Thymus (tissue), 11 donors: ENCODE data around the gene ACSS1. TPM values are rescaled to one million over a fixed set of nuclear protein-coding genes. Genes with fewer than 3 reads are reported as not detected.

Source experiments
- DNase-seq, 9 donors: peaks; one replicate each; pipeline ENCODE4 v3.0.0-alpha.2; 2013; ENCODE audit warnings: low spot score in 9 of 9, low read depth in 6 of 9, missing footprints in 1 of 9
- H3K27ac ChIP-seq, 2 donors: one replicate each; pipeline ENCODE4 v1.5.1; 2013; ENCODE audit warnings: control low read depth in 1 of 2, low read depth in 1 of 2, low read length in 1 of 2, mild to moderate bottlenecking in 1 of 2, moderate library complexity in 1 of 2
- H3K27me3 ChIP-seq, 2 donors: one replicate each; pipeline ENCODE4 v1.5.1; 2013; ENCODE audit warnings: low read length in 1 of 2; ENCODE audit not compliant: control insufficient read depth in 2 of 2, insufficient read depth in 1 of 2
- H3K36me3 ChIP-seq, 2 donors: one replicate each; pipeline ENCODE4 v1.5.1; 2013; ENCODE audit warnings: low read length in 1 of 2, mild to moderate bottlenecking in 1 of 2, moderate library complexity in 1 of 2; ENCODE audit not compliant: control insufficient read depth in 2 of 2, insufficient read depth in 2 of 2
- H3K4me1 ChIP-seq, 2 donors: one replicate each; pipeline ENCODE4 v1.5.1; 2013; ENCODE audit warnings: low read length in 2 of 2; ENCODE audit not compliant: control insufficient read depth in 2 of 2, insufficient read depth in 2 of 2
- H3K4me3 ChIP-seq, 2 donors: one replicate each; pipeline ENCODE4 v1.5.1; 2013; ENCODE audit warnings: low read length in 2 of 2, control low read depth in 1 of 2, mild to moderate bottlenecking in 1 of 2
- H3K9me3 ChIP-seq, 2 donors: one replicate each; pipeline ENCODE4 v1.5.1; 2013; ENCODE audit warnings: low read length in 1 of 2, mild to moderate bottlenecking in 1 of 2; ENCODE audit not compliant: control insufficient read depth in 2 of 2, insufficient read depth in 1 of 2
- WGBS: extraction: QIAGEN DNeasy Blood & Tissue Kit; methylation state at CpG from one replicate; pipeline ENCODE4 v1.1.7; 2013; 5-methylcytosine and 5-hydroxymethylcytosine counted together
- polyA plus RNA-seq: library from polyadenylated mRNA; stranded (reverse); fragments of 200-250 nt; gene quantifications from one replicate; pipeline ENCODE4 v1.2.3, GENCODE V29; 2013
- total RNA-seq: library from RNA; stranded (reverse); fragments of 120-200 nt; gene quantifications from one replicate; pipeline ENCODE4 v1.2.4, GENCODE V29; 2013
- donor health status: healthy.

ACSS1 gene
- total and polyA plus RNA-seq, 2 donors: 22.2 to 27.8 TPM

- no peaks in the 10 kb centered on the region for H3K36me3 ChIP-seq
- H3K9me3 ChIP-seq: peaks cover 0 to 4% of the 10 kb centered on the region in 2 donors
- no peak for DNase-seq
- H3K4me3 ChIP-seq: no peak overlapping the region
- no peak overlapping the region for H3K27ac ChIP-seq
- H3K4me1 ChIP-seq: peaks cover 48 to 52% of the 10 kb centered on the region in 2 donors
- peaks cover 2 to 24% of the 10 kb centered on the region in 2 donors for H3K27me3 ChIP-seq
These were observed 31.2 kb upstream of the ACSS1 start for GRCh38 chr20:25089096-25089495.

- 91% methylated on average over 6 of the region's 6 CpGs for WGBS
- Histone ChIP-seq H3K36me3 (no peaks in the 10 kb centered on the region), H3K4me3 (no peak overlapping the region), H3K27ac (no peak overlapping the region), H3K9me3 (peaks cover 0 to 4% of the 10 kb centered on the region in 2 donors), H3K27me3 (peaks cover 10 to 32% of the 10 kb centered on the region in 2 donors), H3K4me1 (peaks cover 53 to 56% of the 10 kb centered on the region in 2 donors)
- no peak for DNase-seq
These were observed 30.3 kb upstream of the ACSS1 start for GRCh38 chr20:25088267-25088666.

- H3K27me3 ChIP-seq: peaks cover 18 to 41% of the 10 kb centered on the region in 2 donors
- peaks cover 0 to 4% of the 10 kb centered on the region in 2 donors for H3K9me3 ChIP-seq
- 97% methylated on average over 4 of the region's 4 CpGs for whole genome bisulfite sequencing
- no peak for DNase-seq
- no peak overlapping the region for H3K27ac ChIP-seq
- H3K4me1 ChIP-seq: peaks cover 52 to 58% of the 10 kb centered on the region in 2 donors
- H3K4me3 ChIP-seq: no peak overlapping the region
- no peaks in the 10 kb centered on the region for H3K36me3 ChIP-seq
These were observed 29.4 kb upstream of the ACSS1 start for GRCh38 chr20:25087186-25087929.

GRCh38 chr20:25085756-25086495 lies 28.0 kb upstream of the ACSS1 start:
- Histone ChIP-seq H3K4me3 (no peak overlapping the region), H3K36me3 (no peaks in the 10 kb centered on the region), H3K4me1 (peaks cover 44 to 49% of the 10 kb centered on the region in 2 donors), H3K27me3 (peaks cover 32 to 56% of the 10 kb centered on the region in 2 donors), H3K9me3 (peaks cover 0 to 4% of the 10 kb centered on the region in 2 donors), H3K27ac (no peak overlapping the region)
- WGBS: 92% methylated on average over 10 of the region's 10 CpGs
- no peak for DNase-seq

GRCh38 chr20:25084626-25085187 lies 26.8 kb upstream of the ACSS1 start:
- Histone ChIP-seq H3K27ac (no peak overlapping the region), H3K27me3 (peaks cover 43 to 68% of the 10 kb centered on the region in 2 donors), H3K36me3 (no peaks in the 10 kb centered on the region), H3K4me1 (peaks cover 32 to 40% of the 10 kb centered on the region in 2 donors), H3K9me3 (peaks cover 0 to 4% of the 10 kb centered on the region in 2 donors), H3K4me3 (peak overlapping the region; percentile 5 to 25)
- WGBS: 6% methylated on average over 36 of the region's 36 CpGs
- peak in 2 of 9 donors; percentile 26 to 60 for DNase-seq

GRCh38 chr20:25083773-25084625 lies 26.1 kb upstream of the ACSS1 start:
- Histone ChIP-seq H3K36me3 (no peaks in the 10 kb centered on the region), H3K4me1 (peaks cover 25 to 33% of the 10 kb centered on the region in 2 donors), H3K9me3 (peaks cover 0 to 4% of the 10 kb centered on the region in 2 donors), H3K4me3 (peak overlapping the region; percentile 5 to 25), H3K27ac (no peak overlapping the region), H3K27me3 (peaks cover 50 to 75% of the 10 kb centered on the region in 2 donors)
- WGBS: 13% methylated on average over 54 of the region's 54 CpGs
- DNase-seq: peak in 2 of 9 donors; percentile 55 to 67

- Histone ChIP-seq H3K36me3 (no peaks in the 10 kb centered on the region), H3K27ac (no peak overlapping the region), H3K27me3 (peaks cover 56 to 82% of the 10 kb centered on the region in 2 donors), H3K4me3 (no peak overlapping the region), H3K9me3 (peaks cover 0 to 4% of the 10 kb centered on the region in 2 donors), H3K4me1 (peaks cover 21 to 29% of the 10 kb centered on the region in 2 donors)
- peak in 1 of 9 donors; percentile 14 for DNase-seq
- 9% methylated on average over 44 of the region's 44 CpGs for WGBS
These were observed 25.3 kb upstream of the ACSS1 start for GRCh38 chr20:25083141-25083772.

- Histone ChIP-seq H3K4me1 (peaks cover 21 to 28% of the 10 kb centered on the region in 2 donors), H3K27me3 (peaks cover 63 to 90% of the 10 kb centered on the region in 2 donors), H3K9me3 (peaks cover 0 to 4% of the 10 kb centered on the region in 2 donors), H3K4me3 (no peak overlapping the region), H3K36me3 (no peaks in the 10 kb centered on the region), H3K27ac (no peak overlapping the region)
- WGBS: 32% methylated on average over 9 of the region's 9 CpGs
- peak in 1 of 9 donors; percentile 25 for DNase-seq
These were observed 24.5 kb upstream of the ACSS1 start for GRCh38 chr20:25082498-25082873.
